Measurements from ENCODE around the gene KCNJ1.

GRCh38 chr11:128903248-128904061 is 36.4 kb upstream of the KCNJ1 start:
- TF ChIP-seq CTCF (IDR thresholded peaks at IDR 0.05) (no peak), EZH2 (IDR thresholded peaks at IDR 0.05) (no peak), EZH2phosphoT487 (IDR thresholded peaks at IDR 0.05) (no peak)

Measured in neural progenitor cell (in vitro differentiated cells).